Measurements from ENCODE around the gene RAPGEF6. TPM values are rescaled to one million over a fixed set of nuclear protein-coding genes. Genes with fewer than 3 reads are reported as not detected.

Gene RAPGEF6
- total RNA-seq, 1 experiment from 2014 or later = 9.7 TPM

GRCh38 chr5:131511934-131512333 is 123.1 kb downstream of the RAPGEF6 start:
- Histone ChIP-seq H3K27me3 (ENCODE audit: low read length) (no peaks in the 10 kb centered on the region), H3K4me1 (ENCODE audit: insufficient read depth, low read length) (peaks cover 12% of the 10 kb centered on the region; the same call in 1 of the 2 replicates), H3K4me2 (ENCODE audit: low read length) (no peak overlapping the region), H3F3A (ENCODE audit: low read length, unreplicated experiment) (no peaks in the 10 kb centered on the region), H3K4me3 (ENCODE audit: low read length) (no peak overlapping the region), H3K9me3 (ENCODE audit: low read length) (no peaks in the 10 kb centered on the region), H3K9ac (ENCODE audit: low read length) (no peak overlapping the region), H3K27ac (ENCODE audit: low read length) (no peak overlapping the region), H3K9me2 (replicated peaks; ENCODE audit: low read length) (no peaks in the 10 kb centered on the region), H4K20me1 (ENCODE audit: low read length) (no peaks in the 10 kb centered on the region), H2AFZ (ENCODE audit: low read length) (no peak overlapping the region), H3K79me2 (ENCODE audit: low read length) (no peaks in the 10 kb centered on the region), H3K36me3 (ENCODE audit: low read depth, low read length) (no peaks in the 10 kb centered on the region)
- ATAC-seq (no peak), DNase-seq (no peak)
- intact Hi-C loops (cut with micrococcal nuclease) = no loop called here
- ChIA-PET POLR2A (ENCODE audit: unreplicated experiment) (no interaction called here), CTCF (no interaction called here)
- BruUV-seq (replicated peaks) = no TSS peak
- TF ChIP-seq EZH2 (IDR thresholded peaks at IDR 0.05; ENCODE audit: low read length, unreplicated experiment) (no peak), EZH2phosphoT487 (IDR thresholded peaks at IDR 0.05; ENCODE audit: borderline replicate concordance, low read length) (no peak), CTCF (conservative IDR thresholded peaks at IDR 0.05; ENCODE audit: low read depth, low read length) (no peak)

GRCh38 chr5:131509801-131510200 is 125.2 kb downstream of the RAPGEF6 start:
- Histone ChIP-seq H3K9me2 (replicated peaks; ENCODE audit: low read length) (no peaks in the 10 kb centered on the region), H3K9me3 (ENCODE audit: low read length) (no peaks in the 10 kb centered on the region), H3K79me2 (ENCODE audit: low read length) (no peaks in the 10 kb centered on the region), H3K9ac (ENCODE audit: low read length) (no peak overlapping the region), H2AFZ (ENCODE audit: low read length) (no peak overlapping the region), H3K27me3 (ENCODE audit: low read length) (no peaks in the 10 kb centered on the region), H3F3A (ENCODE audit: low read length, unreplicated experiment) (no peaks in the 10 kb centered on the region), H3K27ac (ENCODE audit: low read length) (no peak overlapping the region), H4K20me1 (ENCODE audit: low read length) (no peaks in the 10 kb centered on the region), H3K4me1 (ENCODE audit: insufficient read depth, low read length) (0 out of 2 replicates have a peak, but pooled peaks cover 4% of the 10 kb centered on the region), H3K4me3 (ENCODE audit: low read length) (no peak overlapping the region), H3K4me2 (ENCODE audit: low read length) (no peak overlapping the region), H3K36me3 (ENCODE audit: low read depth, low read length) (no peaks in the 10 kb centered on the region; the same call in 1 of the 2 replicates)
- TF ChIP-seq EZH2phosphoT487 (IDR thresholded peaks at IDR 0.05; ENCODE audit: borderline replicate concordance, low read length) = no peak
- no peak for DNase-seq
- POLR2A ChIA-PET (ENCODE audit: unreplicated experiment) = interaction anchor here (0.7 kb wide), 1 partner anchor 619 kb away, joined by 3 read pairs; no protein-coding TSS in a partner anchor
- no TSS peak for BruUV-seq (replicated peaks)
- ATAC-seq = no peak
- intact Hi-C loops (cut with micrococcal nuclease) = no loop called here
- CTCF ChIA-PET = no interaction called here

- ChIA-PET CTCF (no interaction called here), POLR2A (ENCODE audit: unreplicated experiment) (no interaction called here)
- Histone ChIP-seq H3K27me3 (ENCODE audit: low read length) (no peaks in the 10 kb centered on the region), H3K27ac (ENCODE audit: low read length) (no peak overlapping the region), H3F3A (ENCODE audit: low read length, unreplicated experiment) (no peaks in the 10 kb centered on the region), H3K9me2 (replicated peaks; ENCODE audit: low read length) (no peaks in the 10 kb centered on the region), H3K4me3 (ENCODE audit: low read length) (no peak overlapping the region), H3K9me3 (ENCODE audit: low read length) (no peaks in the 10 kb centered on the region), H3K4me1 (ENCODE audit: insufficient read depth, low read length) (no peaks in the 10 kb centered on the region), H3K36me3 (ENCODE audit: low read depth, low read length) (peaks cover 3% of the 10 kb centered on the region; the same call in 1 of the 2 replicates), H3K4me2 (ENCODE audit: low read length) (no peak overlapping the region), H3K79me2 (ENCODE audit: low read length) (no peaks in the 10 kb centered on the region), H4K20me1 (ENCODE audit: low read length) (no peaks in the 10 kb centered on the region), H2AFZ (ENCODE audit: low read length) (no peak overlapping the region), H3K9ac (ENCODE audit: low read length) (no peak overlapping the region)
- no peak for ATAC-seq
- peak; percentile 4 for DNase-seq
- TF ChIP-seq CTCF (conservative IDR thresholded peaks at IDR 0.05; ENCODE audit: low read depth, low read length) (no peak), EZH2 (IDR thresholded peaks at IDR 0.05; ENCODE audit: low read length, unreplicated experiment) (no peak), EZH2phosphoT487 (IDR thresholded peaks at IDR 0.05; ENCODE audit: borderline replicate concordance, low read length) (no peak)
- no TSS peak for BruUV-seq (replicated peaks)
- intact Hi-C loops (cut with micrococcal nuclease) = no loop called here
These were observed 129.7 kb downstream of the RAPGEF6 start for GRCh38 chr5:131505237-131505908.
